ENCODE measurements around the gene TUBB2B. TPM values are rescaled to one million over a fixed set of nuclear protein-coding genes. Genes with fewer than 3 reads are reported as not detected.

TUBB2B gene
- total and polyA plus RNA-seq, 9 of the 15 experiments (the other 6 are each of a cell fraction or from before 2014, with no cell fraction given): 0.11 to 9.7 (median 4.6) TPM

DNA sequence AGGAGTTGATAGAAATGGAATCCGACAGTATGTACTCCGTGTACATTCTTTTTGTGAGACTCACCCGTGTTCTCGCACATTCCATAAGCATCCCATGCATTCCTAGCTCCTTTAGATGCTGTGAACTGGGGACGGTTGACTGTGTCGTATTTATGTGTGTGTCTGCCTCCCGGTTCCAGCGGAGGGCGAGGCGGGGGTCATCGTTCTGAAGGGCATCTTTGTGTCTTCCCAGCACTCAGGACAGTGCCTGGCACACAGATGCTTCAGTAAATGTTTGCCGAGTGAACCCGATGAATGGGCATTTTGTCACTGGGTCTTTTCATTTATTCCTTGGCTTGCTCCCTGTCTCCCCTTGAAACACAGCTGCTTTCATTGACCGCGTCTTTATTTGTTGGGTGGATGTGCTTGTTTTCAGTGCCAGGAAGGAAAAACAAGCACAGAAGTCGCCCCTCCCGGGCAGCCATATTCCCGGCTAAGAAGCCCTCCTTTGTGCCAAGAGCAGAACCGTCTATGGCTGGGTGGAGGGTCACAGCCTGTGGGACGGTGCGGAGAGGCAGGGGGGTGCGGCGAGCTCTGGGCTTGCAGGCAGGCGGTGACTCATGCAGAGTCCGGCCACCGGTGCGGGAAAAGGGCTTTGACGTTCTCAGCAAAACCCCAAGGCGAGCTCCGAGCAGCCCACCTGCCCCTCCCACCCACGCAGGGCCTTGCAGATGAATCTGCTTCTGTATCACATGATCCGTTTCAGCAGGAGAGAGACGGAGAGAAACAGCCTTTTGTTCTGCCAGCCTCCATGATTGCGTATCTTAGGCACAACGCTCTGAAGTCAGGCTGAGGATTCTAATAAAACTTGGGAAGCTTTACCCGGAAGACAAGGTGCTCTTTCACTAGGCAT is 20.0 kb upstream of the TUBB2B start (continued):
- TF ChIP-seq, protein P1, sequence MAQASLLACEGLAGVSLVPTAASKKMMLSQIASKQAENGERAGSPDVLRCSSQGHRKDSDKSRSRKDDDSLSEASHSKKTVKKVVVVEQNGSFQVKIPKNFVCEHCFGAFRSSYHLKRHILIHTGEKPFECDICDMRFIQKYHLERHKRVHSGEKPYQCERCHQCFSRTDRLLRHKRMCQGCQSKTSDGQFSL (CRISPR knock-in tag; IDR thresholded peaks at IDR 0.05): peak; percentile 80
- TF ChIP-seq, protein P1 (tag; IDR thresholded peaks at IDR 0.05): no peak
- no peak for TF ChIP-seq ZNF785 (CRISPR knock-in tag; IDR thresholded peaks at IDR 0.05)
- TF ChIP-seq, protein P2, sequence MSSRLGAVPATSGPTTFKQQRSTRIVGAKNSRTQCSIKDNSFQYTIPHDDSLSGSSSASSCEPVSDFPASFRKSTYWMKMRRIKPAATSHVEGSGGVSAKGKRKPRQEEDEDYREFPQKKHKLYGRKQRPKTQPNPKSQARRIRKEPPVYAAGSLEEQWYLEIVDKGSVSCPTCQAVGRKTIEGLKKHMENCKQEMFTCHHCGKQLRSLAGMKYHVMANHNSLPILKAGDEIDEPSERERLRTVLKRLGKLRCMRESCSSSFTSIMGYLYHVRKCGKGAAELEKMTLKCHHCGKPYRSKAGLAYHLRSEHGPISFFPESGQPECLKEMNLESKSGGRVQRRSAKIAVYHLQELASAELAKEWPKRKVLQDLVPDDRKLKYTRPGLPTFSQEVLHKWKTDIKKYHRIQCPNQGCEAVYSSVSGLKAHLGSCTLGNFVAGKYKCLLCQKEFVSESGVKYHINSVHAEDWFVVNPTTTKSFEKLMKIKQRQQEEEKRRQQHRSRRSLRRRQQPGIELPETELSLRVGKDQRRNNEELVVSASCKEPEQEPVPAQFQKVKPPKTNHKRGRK (tag; IDR thresholded peaks at IDR 0.05): no peak
- TF ChIP-seq PTBP1 (IDR thresholded peaks at IDR 0.05; ENCODE audit: low read depth, low read length): no peak
- TF ChIP-seq, protein P3, sequence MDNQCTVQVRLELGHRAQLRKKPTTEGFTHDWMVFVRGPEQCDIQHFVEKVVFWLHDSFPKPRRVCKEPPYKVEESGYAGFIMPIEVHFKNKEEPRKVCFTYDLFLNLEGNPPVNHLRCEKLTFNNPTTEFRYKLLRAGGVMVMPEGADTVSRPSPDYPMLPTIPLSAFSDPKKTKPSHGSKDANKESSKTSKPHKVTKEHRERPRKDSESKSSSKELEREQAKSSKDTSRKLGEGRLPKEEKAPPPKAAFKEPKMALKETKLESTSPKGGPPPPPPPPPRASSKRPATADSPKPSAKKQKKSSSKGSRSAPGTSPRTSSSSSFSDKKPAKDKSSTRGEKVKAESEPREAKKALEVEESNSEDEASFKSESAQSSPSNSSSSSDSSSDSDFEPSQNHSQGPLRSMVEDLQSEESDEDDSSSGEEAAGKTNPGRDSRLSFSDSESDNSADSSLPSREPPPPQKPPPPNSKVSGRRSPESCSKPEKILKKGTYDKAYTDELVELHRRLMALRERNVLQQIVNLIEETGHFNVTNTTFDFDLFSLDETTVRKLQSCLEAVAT (IDR thresholded peaks at IDR 0.05): 0 out of 4 replicates have a peak, but pooled peaks of 1 of the 2 experiments have one; percentile 17
- no peak for TF ChIP-seq MED1 (CRISPR knock-in tag; IDR thresholded peaks at IDR 0.05; ENCODE audit: borderline replicate concordance)
- TF ChIP-seq NCOA2 (IDR thresholded peaks at IDR 0.05; ENCODE audit: partially characterized antibody in 2 of 2): no peak
- TF ChIP-seq ZNF263 (CRISPR knock-in tag; IDR thresholded peaks at IDR 0.05; ENCODE audit: borderline replicate concordance): no peak
- TF ChIP-seq JUND (IDR thresholded peaks at IDR 0.05; ENCODE audit: borderline replicate concordance, low read depth, low read length): peak; percentile 94
- TF ChIP-seq JUND (tag; IDR thresholded peaks at IDR 0.05; ENCODE audit: borderline replicate concordance, low read depth, low read length): peak; percentile 89; the same call in 2 of the 3 replicates
- TF ChIP-seq CEBPB (tag; IDR thresholded peaks at IDR 0.05): no peak
- peak; percentile 94 for TF ChIP-seq EGR1 (conservative IDR thresholded peaks at IDR 0.05)
- TF ChIP-seq MBD2 (IDR thresholded peaks at IDR 0.05; ENCODE audit: borderline replicate concordance, low read depth): no peak
- no peak for TF ChIP-seq CAMTA2 (CRISPR knock-in tag; conservative IDR thresholded peaks at IDR 0.05)
- TF ChIP-seq, protein P4, sequence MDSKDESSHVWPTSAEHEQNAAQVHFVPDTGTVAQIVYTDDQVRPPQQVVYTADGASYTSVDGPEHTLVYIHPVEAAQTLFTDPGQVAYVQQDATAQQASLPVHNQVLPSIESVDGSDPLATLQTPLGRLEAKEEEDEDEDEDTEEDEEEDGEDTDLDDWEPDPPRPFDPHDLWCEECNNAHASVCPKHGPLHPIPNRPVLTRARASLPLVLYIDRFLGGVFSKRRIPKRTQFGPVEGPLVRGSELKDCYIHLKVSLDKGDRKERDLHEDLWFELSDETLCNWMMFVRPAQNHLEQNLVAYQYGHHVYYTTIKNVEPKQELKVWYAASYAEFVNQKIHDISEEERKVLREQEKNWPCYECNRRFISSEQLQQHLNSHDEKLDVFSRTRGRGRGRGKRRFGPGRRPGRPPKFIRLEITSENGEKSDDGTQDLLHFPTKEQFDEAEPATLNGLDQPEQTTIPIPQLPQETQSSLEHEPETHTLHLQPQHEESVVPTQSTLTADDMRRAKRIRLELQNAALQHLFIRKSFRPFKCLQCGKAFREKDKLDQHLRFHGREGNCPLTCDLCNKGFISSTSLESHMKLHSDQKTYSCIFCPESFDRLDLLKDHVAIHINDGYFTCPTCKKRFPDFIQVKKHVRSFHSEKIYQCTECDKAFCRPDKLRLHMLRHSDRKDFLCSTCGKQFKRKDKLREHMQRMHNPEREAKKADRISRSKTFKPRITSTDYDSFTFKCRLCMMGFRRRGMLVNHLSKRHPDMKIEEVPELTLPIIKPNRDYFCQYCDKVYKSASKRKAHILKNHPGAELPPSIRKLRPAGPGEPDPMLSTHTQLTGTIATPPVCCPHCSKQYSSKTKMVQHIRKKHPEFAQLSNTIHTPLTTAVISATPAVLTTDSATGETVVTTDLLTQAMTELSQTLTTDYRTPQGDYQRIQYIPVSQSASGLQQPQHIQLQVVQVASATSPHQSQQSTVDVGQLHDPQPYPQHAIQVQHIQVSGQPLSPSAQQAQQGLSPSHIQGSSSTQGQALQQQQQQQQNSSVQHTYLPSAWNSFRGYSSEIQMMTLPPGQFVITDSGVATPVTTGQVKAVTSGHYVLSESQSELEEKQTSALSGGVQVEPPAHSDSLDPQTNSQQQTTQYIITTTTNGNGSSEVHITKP (IDR thresholded peaks at IDR 0.05; ENCODE audit: partially characterized antibody): peak; percentile 16
- TF ChIP-seq ZBTB8A (IDR thresholded peaks at IDR 0.05; ENCODE audit: partially characterized antibody): no peak
- TF ChIP-seq ZNF830 (CRISPR knock-in tag; IDR thresholded peaks at IDR 0.05): no peak
- TF ChIP-seq GABPB1 (CRISPR knock-in tag; IDR thresholded peaks at IDR 0.05): no peak
